GM21529 (cell line): ENCODE results near the gene HIVEP2.

ENCODE experiments used
- ATAC-seq: cut with Tn5 transposase; IDR thresholded peaks from one replicate; pipeline ENCODE4 v1.9.1; 2021; ENCODE audit not compliant: unreplicated experiment

HIVEP2 gene

DNA sequence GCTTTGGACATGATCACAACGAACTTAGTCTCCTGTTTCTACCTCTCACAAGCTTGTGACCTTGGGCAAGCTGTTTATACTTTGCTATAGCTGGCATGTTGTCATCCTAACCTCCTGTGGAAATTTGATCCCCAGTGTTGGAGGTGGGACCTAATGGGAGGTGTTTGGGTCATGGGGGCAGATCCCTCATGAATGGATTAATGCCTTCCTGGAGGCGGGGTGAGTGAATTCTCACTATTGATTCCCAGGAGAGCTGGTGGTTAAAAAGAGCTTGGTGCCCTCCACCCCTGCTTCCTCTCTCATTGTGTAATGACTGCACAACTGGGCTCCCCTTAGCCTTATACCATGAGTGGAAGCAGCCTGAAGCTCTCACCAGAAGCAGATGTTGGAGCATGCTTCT is 228.9 kb downstream of the HIVEP2 start:
- ATAC-seq, result peak; percentile 55

DNA sequence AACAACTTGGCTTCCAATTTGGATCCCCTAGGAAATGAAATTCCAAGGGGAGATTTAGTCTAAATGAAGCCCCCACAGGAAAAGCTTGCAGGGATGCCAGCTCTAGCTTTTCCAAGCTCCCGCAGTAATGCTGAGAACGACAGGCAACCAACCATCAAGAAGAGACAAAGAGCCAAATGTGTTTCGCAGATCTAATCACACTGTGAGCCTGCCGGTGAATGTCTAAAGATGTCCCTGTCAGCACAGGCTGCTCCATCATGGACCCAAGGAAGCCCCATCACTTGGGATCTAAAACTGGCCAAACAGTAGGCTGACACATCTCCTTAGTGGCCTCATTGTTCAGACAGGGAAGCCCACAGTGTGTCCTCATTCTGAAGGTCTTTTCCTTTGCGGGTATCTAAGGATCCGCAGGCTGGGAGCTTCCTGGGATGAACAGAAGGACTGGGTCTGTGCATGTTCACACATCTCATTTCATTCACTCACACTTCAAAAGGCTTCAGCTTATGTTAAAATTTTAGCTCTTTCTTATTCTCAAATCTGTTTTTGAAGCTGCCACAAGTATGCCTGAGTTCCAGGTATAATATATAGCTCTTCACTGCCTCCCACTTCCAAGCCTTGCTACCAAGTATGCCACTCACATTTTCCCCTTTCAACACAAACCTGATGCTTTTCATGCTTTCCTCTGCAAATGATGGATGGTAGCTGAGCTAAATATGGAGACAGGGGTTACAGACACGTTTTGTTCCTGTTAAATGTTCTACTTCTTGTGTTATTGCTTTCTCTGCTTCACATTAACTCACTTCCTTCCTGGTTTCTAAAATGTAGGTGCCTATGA is 229.8 kb downstream of the HIVEP2 start:
- ATAC-seq, result no peak

DNA sequence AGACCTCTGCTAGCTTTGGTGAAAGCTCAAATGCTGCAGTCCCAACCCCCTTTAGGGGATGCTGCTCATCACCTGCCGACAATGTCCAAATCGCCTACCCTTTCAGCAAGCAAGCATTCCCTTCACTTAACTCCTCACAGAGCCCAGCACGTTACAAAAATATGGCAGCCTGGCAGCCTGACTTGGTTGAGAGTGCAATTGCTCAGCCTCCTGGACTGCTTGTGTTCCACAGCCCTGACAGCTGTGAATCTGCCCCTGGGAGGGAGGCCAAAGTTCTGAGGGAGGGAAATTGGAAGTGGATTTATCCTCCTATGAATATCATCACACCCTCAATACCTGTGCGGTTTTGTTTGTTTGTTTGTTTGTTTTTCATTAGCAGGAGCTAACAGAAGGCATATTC is 231.0 kb downstream of the HIVEP2 start:
- no peak for ATAC-seq

DNA sequence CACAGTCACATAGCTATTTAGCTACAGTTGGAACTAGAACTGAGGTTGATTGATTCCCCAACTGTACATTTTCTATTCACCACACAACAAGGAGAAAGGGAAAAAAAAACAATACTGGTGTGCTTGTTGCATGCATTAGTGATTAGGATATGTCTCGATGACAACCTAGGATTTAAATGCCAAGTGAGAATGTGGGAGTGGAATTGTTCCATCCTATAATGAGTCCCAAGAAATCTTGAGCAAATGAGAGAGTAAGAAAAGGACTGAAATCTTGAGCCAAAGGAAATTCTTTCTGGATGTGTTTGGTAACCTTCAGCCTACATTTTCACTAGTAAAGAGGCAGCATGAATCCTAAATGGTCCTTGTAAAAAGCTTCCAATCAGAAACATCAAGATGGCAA is 232.7 kb downstream of the HIVEP2 start:
- no peak for ATAC-seq

DNA sequence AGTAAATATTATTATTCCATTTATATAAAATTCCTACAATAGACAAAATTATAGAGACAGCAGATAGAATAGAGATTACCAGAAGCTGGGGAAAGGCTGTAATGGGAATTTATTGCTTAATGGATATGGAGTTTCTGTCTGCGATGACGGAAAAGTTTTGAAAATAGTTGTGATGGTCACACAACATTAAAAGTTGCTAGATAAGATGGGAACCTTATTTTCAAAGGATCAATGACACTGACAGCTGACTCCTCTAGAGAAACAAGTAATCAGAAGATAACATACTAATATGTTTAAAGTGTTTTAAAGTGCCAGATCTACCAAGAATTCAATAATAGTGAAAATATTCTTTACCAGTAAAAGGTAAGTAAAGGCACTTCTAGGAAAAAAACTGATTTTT is 236.3 kb downstream of the HIVEP2 start:
- ATAC-seq, result no peak

DNA sequence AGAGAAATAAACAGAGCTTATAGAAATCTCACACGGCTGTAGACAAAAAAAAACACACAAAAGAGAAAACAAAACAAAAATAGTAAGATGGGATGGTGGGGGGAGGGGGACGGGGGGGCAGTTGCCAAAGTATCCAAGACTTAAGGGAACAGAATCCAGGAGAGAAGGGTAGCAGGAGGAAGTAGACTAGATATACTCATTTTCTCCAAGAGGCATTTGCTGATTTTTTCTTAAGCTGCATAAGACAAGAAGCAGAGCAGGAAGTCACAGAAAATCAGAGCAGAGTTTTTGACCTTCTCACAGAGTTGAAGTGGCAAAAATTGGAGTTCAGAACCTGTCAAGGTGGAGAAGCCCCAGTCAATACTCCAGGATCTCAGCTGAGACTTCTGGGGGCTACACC is 237.7 kb downstream of the HIVEP2 start:
- ATAC-seq, result no peak

DNA sequence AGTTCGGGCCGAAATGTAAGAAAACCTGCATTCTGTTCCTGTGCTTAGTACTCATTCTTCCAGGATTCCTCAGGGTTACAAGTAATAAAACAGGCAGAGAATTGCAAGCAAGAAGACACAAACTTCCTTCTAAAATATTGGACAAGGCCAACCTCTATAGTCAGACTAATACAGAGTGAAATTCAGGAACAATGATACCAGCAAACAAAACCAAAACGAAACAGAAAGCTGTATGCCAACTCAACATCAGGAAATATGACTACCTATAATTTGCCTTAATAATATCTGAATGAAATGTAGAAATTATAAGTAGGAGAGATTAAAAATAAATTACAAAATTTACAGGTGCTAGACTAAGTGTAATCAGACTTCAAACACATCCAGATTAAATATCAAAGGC is 238.8 kb downstream of the HIVEP2 start:
- no peak for ATAC-seq

DNA sequence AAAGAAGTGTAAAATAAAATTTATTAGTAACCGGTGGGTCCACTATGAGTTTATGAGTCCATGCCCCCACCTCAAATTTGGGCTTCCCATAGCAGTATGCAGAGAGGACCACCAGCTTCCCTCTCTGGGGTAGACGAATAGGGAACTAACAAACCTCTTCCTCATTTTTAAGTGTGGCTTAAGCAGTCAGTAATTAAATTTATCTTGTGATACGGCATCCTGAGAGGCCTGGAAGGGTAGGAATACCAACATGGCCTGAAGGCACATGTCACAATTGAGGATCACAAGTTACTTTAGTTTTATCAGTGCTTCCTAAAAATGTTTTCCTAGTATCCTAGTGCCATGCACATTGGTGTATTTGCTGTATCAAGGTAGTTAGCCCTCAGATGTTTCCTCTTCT is 239.9 kb downstream of the HIVEP2 start:
- ATAC-seq, result no peak

DNA sequence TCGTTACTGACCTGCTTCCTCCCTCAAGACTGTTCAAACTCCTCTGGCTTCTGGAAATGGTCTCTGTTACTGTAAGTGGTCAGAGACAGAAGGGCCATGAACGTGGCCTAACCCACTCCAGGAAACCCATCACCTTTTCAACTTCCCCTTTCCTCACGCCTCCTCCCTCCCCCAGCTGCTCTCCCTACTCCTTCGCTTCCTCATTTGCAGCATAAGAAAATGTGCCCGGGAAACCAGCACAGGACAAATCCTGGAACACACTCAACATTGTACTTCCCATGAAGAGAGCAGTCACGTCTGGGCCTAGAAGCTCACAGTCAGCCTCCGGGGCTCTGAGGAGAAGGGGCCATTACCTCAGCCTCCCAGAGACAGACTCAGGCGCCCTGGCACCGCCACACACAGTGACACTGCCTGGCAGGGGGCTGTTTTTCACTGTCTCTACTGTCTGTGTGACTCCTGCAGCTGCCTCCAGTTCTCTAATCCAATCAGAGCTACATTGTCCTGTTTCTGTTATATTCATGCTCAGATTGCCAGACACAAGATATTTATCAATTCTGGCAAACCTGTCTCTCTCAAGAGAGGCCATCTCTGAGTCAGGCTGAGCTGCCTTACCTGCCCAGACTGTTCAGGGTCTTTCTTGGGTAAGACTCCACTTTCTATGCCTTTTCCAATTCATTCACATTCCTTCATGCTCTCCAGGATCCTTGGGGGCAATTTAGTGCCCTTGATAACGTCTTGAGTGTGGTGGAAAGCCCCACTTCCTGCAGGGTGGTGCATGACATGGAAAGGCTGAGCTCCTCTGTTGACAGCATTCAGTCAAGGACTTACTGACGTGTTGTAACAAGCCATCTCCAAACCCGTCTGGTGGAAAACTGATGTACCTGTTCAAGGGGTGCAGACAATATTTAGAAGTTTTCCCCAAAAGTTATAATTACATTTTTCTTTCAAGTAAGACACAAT is 242.2 kb downstream of the HIVEP2 start:
- ATAC-seq, result no peak
